DND-41 (cell line): ENCODE results near the gene MON1A.

Source experiments
- CTCF ChIP-seq: IDR thresholded peaks from 2 replicates; pipeline ENCODE4 v1.5.1; 2012; ENCODE audit warnings: borderline replicate concordance, low read length, moderate library complexity, mild to moderate bottlenecking; ENCODE audit not compliant: poor library complexity, severe bottlenecking; ENCODE audit errors: extremely low read depth
- EZH2 ChIP-seq: IDR thresholded peaks from 3 replicates; pipeline ENCODE4 v1.6.1; 2012; ENCODE audit warnings: borderline replicate concordance, low read depth, mild to moderate bottlenecking, moderate library complexity, low read length, inconsistent platforms; ENCODE audit not compliant: severe bottlenecking

DNA sequence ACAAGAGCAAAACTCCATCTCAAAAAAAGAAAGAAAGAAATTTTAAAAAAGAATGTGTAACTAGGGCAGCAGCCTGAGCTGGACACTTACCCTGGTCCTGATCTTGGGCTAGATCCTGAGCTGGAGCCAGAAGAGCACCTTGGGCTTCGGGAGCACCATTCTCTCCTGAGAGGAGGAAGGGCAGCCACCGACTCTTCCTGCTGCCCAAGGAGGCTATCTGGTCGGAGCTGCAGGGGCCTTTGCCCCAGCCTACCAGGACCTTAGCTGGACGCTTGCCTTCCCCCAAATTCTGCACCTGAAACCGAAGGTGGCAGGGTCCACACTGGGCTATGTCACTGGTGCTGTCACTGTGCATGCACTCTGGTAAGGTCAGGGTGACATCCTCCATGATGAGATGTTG, 53.0 kb downstream of the MON1A start:
- no peak for TF ChIP-seq EZH2
- no peak for TF ChIP-seq CTCF
